ENCODE data around the gene UST. TPM values are rescaled to one million over a fixed set of nuclear protein-coding genes. Genes with fewer than 3 reads are reported as not detected.

The UST gene
- total and polyA plus RNA-seq, 2 of the 8 experiments (the other 6 are each of a cell fraction or from before 2014, with no cell fraction given): 13.5 to 34.5 TPM

DNA sequence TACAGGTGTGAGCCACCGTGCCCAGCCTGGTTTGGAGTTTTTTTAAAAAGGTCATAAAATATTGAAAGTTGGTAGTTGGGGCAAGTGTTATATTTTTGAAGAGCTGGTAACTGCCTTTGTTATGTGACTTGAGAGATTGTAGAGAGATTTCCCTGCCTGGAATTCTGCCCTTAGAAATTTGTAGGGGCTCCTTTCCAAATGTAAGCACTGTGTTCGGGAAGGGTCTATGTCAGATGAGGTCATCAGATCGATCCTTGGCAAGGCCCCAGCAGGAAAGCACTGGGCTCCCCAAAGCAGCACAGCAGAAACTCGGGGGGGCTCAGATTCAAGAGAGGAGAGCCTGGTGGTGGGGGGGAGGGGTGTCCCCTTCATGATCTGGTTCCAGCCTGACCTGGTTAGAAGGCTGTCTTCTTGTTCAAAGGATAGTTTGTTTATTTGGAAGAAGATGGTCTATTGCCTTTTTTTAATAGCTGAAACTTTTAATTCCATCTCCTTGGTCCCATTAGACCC, 220.2 kb downstream of the UST start (continued):
- TF ChIP-seq SIN3A (conservative IDR thresholded peaks at IDR 0.05 in 1 of 2, IDR thresholded peaks at IDR 0.05 in 1 of 2; ENCODE audit: low read depth in 1 of 2, low read length in 2 of 2) (no peak), RAD21 (IDR thresholded peaks at IDR 0.05 in 1 of 2, conservative IDR thresholded peaks at IDR 0.05 in 1 of 2; ENCODE audit: low read depth in 2 of 2, low read length in 2 of 2) (no peak), GTF2F1 (IDR thresholded peaks at IDR 0.05; ENCODE audit: borderline replicate concordance, low read depth, low read length) (no peak), TAF1 (IDR thresholded peaks at IDR 0.05; ENCODE audit: low read depth, low read length) (no peak), CBX8 (IDR thresholded peaks at IDR 0.05; ENCODE audit: borderline replicate concordance, low read depth, low read length) (no peak), SP4 (IDR thresholded peaks at IDR 0.05; ENCODE audit: low read length) (no peak), RBBP5 (IDR thresholded peaks at IDR 0.05; ENCODE audit: borderline replicate concordance, low read depth, low read length) (no peak)

Data from H1 (cell line).